Measurements from ENCODE around the gene WDR81.

DNA sequence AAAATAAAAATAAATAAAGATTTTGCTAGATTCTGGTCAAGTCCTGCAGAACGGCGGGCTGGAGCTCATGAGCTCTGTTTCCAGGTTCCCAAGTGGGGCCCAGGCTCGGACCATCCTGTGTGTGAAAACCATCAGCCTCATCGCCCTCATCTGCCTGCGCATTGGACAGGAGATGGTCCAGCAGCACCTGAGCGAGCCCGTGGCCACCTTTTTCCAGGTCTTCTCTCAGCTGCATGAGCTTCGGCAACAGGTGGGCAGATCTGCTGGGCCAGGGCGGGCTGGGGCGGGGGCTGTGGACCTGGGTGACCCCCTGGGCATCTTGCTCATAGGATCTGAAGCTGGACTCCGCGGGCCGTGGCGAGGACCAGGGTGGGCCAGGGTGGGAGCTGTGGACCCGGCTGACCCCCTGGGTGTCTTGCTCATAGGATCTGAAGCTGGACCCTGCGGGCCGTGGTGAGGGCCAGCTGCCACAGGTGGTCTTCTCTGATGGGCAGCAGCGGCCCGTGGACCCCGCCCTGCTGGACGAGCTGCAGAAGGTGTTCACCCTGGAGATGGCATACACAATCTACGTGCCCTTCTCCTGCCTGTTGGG lies 7.8 kb downstream of the WDR81 start:
- TF ChIP-seq, protein P1, sequence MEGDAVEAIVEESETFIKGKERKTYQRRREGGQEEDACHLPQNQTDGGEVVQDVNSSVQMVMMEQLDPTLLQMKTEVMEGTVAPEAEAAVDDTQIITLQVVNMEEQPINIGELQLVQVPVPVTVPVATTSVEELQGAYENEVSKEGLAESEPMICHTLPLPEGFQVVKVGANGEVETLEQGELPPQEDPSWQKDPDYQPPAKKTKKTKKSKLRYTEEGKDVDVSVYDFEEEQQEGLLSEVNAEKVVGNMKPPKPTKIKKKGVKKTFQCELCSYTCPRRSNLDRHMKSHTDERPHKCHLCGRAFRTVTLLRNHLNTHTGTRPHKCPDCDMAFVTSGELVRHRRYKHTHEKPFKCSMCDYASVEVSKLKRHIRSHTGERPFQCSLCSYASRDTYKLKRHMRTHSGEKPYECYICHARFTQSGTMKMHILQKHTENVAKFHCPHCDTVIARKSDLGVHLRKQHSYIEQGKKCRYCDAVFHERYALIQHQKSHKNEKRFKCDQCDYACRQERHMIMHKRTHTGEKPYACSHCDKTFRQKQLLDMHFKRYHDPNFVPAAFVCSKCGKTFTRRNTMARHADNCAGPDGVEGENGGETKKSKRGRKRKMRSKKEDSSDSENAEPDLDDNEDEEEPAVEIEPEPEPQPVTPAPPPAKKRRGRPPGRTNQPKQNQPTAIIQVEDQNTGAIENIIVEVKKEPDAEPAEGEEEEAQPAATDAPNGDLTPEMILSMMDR (conservative IDR thresholded peaks at IDR 0.05; ENCODE audit: low read length) = no peak
- TF ChIP-seq EZH2phosphoT487 (IDR thresholded peaks at IDR 0.05; ENCODE audit: borderline replicate concordance, low read depth, low read length) = no peak

Measured in OCI-LY7 (cell line).